K562 (cell line): Measurements from ENCODE around the gene FOXL2NB. TPM values are rescaled to one million over a fixed set of nuclear protein-coding genes. Genes with fewer than 3 reads are reported as not detected.

Experiments
- BRD4 ChIP-seq: fragments of 200-600 bp; sonication (generic); IDR thresholded peaks from 2 replicates; pipeline ENCODE4 v1.6.1; 2017; ENCODE audit warnings: inconsistent platforms
- FOXK1 ChIP-seq: sonication (generic); formaldehyde crosslinking; IDR thresholded peaks from 2 replicates; pipeline ENCODE4 v1.8.0; 2022; ENCODE audit warnings: missing genetic modification reagents, mild to moderate bottlenecking, borderline replicate concordance
- FOXP1 ChIP-seq: sonication (generic); formaldehyde crosslinking; IDR thresholded peaks from 2 replicates; pipeline ENCODE4 v1.8.0; 2022; ENCODE audit warnings: mild to moderate bottlenecking, missing genetic modification reagents
- HNRNPK ChIP-seq: fragments of 200-400 bp; formaldehyde crosslinking; IDR thresholded peaks from one replicate; pipeline ENCODE4 v1.6.1; 2018; ENCODE audit warnings: mild to moderate bottlenecking, low read depth, low read length; ENCODE audit not compliant: poor library complexity, severe bottlenecking
- MYC ChIP-seq, 2 experiments: fragments of 250-450 bp in 1 of 2; sonication (Bioruptor Pico) in 1 of 2; IDR thresholded peaks; 2 replicates each; pipeline versions ENCODE4 v1.5.1 to v1.6.1; 2012 to 2021; ENCODE audit warnings: low read depth in 2 of 2, borderline replicate concordance in 1 of 2, improper control_type of control experiment in 1 of 2, low read length in 1 of 2, mild to moderate bottlenecking in 1 of 2, moderate library complexity in 1 of 2
- POLR2A ChIP-seq: fragments of 450-650 bp; conservative IDR thresholded peaks from 2 replicates; pipeline ENCODE4 v1.6.1; 2016
- POLR2G ChIP-seq: fragments of 200-400 bp; formaldehyde crosslinking; IDR thresholded peaks from 2 replicates; pipeline ENCODE4 v1.6.1; 2017; ENCODE audit warnings: low read depth, mild to moderate bottlenecking, antibody characterized with exemption, low read length, moderate library complexity
- RAD21 ChIP-seq, 2 experiments: fragments of 250-450 bp in 1 of 2; fragments of 450-650 bp in 1 of 2; sonication (Bioruptor Pico) in 1 of 2; formaldehyde crosslinking in 1 of 2; IDR thresholded peaks in 1 of 2; conservative IDR thresholded peaks in 1 of 2; 2 replicates each; pipeline versions ENCODE4 v1.4.0 to v1.8.0; 2020 to 2022; ENCODE audit warnings: mild to moderate bottlenecking in 2 of 2, moderate library complexity in 1 of 2
- RBM25 ChIP-seq: fragments of 200-400 bp; formaldehyde crosslinking; IDR thresholded peaks from 2 replicates; pipeline ENCODE4 v1.6.1; 2018; ENCODE audit warnings: low read length, low read depth, moderate library complexity; ENCODE audit not compliant: severe bottlenecking
- SMARCC2 ChIP-seq: fragments of 450-650 bp; IDR thresholded peaks from 2 replicates; pipeline ENCODE4 v1.6.1; 2017; ENCODE audit warnings: antibody characterized with exemption, moderate library complexity, mild to moderate bottlenecking, low read depth
- YY1 ChIP-seq, 3 experiments: IDR thresholded peaks; 2 replicates each; pipeline ENCODE4 v1.6.1; 2011; ENCODE audit warnings: low read length in 2 of 3, mild to moderate bottlenecking in 2 of 3, moderate library complexity in 2 of 3, borderline replicate concordance in 1 of 3, control low read depth in 1 of 3, low read depth in 1 of 3; ENCODE audit not compliant: insufficient read depth in 3 of 3, insufficient replicate concordance in 2 of 3, control insufficient read depth in 1 of 3, insufficient read length in 1 of 3; ENCODE audit errors: extremely low read depth in 1 of 3
- ZBTB40 ChIP-seq, 2 experiments: fragments of 450-650 bp in 1 of 2; sonication (generic) in 1 of 2; formaldehyde crosslinking in 1 of 2; IDR thresholded peaks; 2 replicates each; pipeline versions ENCODE4 v1.7.1 to v1.9.0; 2016 to 2022; ENCODE audit warnings: inconsistent platforms in 1 of 2, mild to moderate bottlenecking in 1 of 2, missing genetic modification reagents in 1 of 2
- ZNF280B ChIP-seq: fragments of 250-450 bp; sonication (Bioruptor Pico); IDR thresholded peaks from 2 replicates; pipeline ENCODE4 v1.5.1; 2021; ENCODE audit warnings: mild to moderate bottlenecking
- ZNF830 ChIP-seq: fragments of 250-450 bp; sonication (Bioruptor Pico); IDR thresholded peaks from 2 replicates; pipeline ENCODE4 v1.5.0; 2021; ENCODE audit warnings: mild to moderate bottlenecking
- polyA plus RNA-seq, 8 experiments: library from polyadenylated mRNA; depleted of rRNA in 4 of 8; stranded (reverse) in 5 of 8; unstranded in 3 of 8; fragments of >200 nt; fragmentation: Nextera tagmentation in 2 of 8; fragmentation: Illumina TruSeq in 1 of 8; extraction: Ambion mirVana in 2 of 8; extraction: Trizol in 1 of 8; gene quantifications; 2 replicates each; pipeline versions ENCODE4 v1.2.1 to v1.2.3, GENCODE V29; 2011 to 2014; ENCODE audit warnings: inconsistent platforms in 1 of 8, missing spikeins in 1 of 8
- total RNA-seq, 7 experiments: library from RNA; depleted of rRNA in 6 of 7; stranded (reverse); fragments of >200 nt in 6 of 7; fragmentation: Illumina TruSeq in 2 of 7; extraction: Trizol in 2 of 7; gene quantifications; 2 replicates each; pipeline versions ENCODE4 v1.2.1 to v1.2.3, GENCODE V29; 2011 to 2021; ENCODE audit warnings: low replicate concordance in 1 of 7

Gene FOXL2NB
- total and polyA plus RNA-seq, 9 of the 15 experiments (the other 6 are each of a cell fraction or from before 2014, with no cell fraction given), result 0.71 to 17.4 (median 9.0) TPM

GRCh38 chr3:138942861-138943623 is 4.0 kb upstream of the FOXL2NB start (continued):
- TF ChIP-seq HNRNPK (no peak), ZBTB40 (IDR thresholded peaks at IDR 0.05) (no peak), ZBTB40 (CRISPR knock-in tag; IDR thresholded peaks at IDR 0.05) (no peak), RBM25 (no peak), SMARCC2 (no peak), POLR2G (peak; percentile 70), POLR2A (no peak; the same call in 1 of the 2 replicates), RAD21 (CRISPR knock-in tag; conservative IDR thresholded peaks at IDR 0.05 in 1 of 2, IDR thresholded peaks at IDR 0.05 in 1 of 2) (peak in 1 of 2 experiments; percentile 31; a peak in 1 of 4 replicates), ZNF830 (CRISPR knock-in tag) (no peak), ZNF280B (CRISPR knock-in tag) (no peak), FOXP1 (CRISPR knock-in tag) (peak; percentile 47; the same call in 1 of the 2 replicates), MYC (IDR thresholded peaks at IDR 0.05; ENCODE audit: low read depth, low read length) (0 out of 2 replicates have a peak, but pooled peaks have one; percentile 13), MYC (CRISPR knock-in tag; IDR thresholded peaks at IDR 0.05; ENCODE audit: borderline replicate concordance, low read depth) (no peak), FOXK1 (no peak), YY1 (IDR thresholded peaks at IDR 0.05; ENCODE audit: borderline replicate concordance in 1 of 3, control insufficient read depth in 1 of 3, extremely low read depth in 1 of 3, insufficient read depth in 3 of 3, insufficient read length in 1 of 3, insufficient replicate concordance in 2 of 3, low read depth in 1 of 3, low read length in 2 of 3) (peak in 1 of 3 experiments; percentile 22), BRD4 (peak; percentile 41; the same call in 1 of the 2 replicates)
